NOMO-1 (cell line): Measurements from ENCODE around the gene NOTCH1.

Source experiments
- DNase-seq, 2 experiments: peaks; one replicate each; lab custom pipeline; 2025; ENCODE audit not compliant: unreplicated experiment in 2 of 2; lab: John Stamatoyannopoulos, UW

NOTCH1 gene

DNA sequence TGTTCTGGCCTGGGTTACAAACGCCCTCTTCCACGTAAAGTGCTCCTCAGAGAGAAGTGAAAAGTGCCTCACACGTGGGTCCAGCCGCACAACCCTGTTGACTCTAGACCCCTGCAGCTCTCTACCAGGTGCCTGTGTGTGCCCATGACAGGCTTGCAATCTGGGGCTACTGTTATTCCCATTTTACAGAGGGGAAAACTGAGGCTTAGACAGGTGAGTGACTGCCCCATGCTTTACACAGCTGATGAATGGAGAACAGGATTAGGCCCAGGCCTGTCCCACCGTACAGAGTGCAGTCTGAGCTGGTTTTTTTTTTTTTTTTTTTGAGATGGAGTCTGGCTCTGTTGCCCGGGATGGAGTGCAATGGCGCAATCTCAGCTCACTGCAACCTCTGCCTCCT lies 100.0 kb downstream of the NOTCH1 start:
- no peak for DNase-seq
